ENCODE data around the gene KCNH6. TPM values are rescaled to one million over a fixed set of nuclear protein-coding genes. Genes with fewer than 3 reads are reported as not detected.
A peak's percentile ranks its signal among the peaks of the same experiment; 100 is the strongest.

KCNH6 gene
- total and polyA plus RNA-seq, 4 donors: 0.22 to 2.3 (median 1.5) TPM

- peaks cover 3% of the 10 kb centered on the region for H3K27me3 ChIP-seq (ENCODE audit: control insufficient read depth, insufficient read depth, low read length)
- H3K27ac ChIP-seq (ENCODE audit: low read depth, low read length): no peak overlapping the region
- H3K36me3 ChIP-seq (ENCODE audit: control insufficient read depth, insufficient read depth, low read length): no peaks in the 10 kb centered on the region
- H3K4me1 ChIP-seq (ENCODE audit: control insufficient read depth, insufficient read depth, low read length): peaks cover 10% of the 10 kb centered on the region
- DNase-seq (ENCODE audit: low read depth in 4 of 6, low spot score in 6 of 6): no peak
- H3K9me3 ChIP-seq (ENCODE audit: control insufficient read depth, insufficient read depth, low read length): no peaks in the 10 kb centered on the region
- no peak overlapping the region for H3K4me3 ChIP-seq (ENCODE audit: low read depth, low read length)
- WGBS (ENCODE audit: insufficient coverage): 84% methylated on average over 20 of the region's 20 CpGs
Measured at GRCh38 chr17:63533433-63534077, 10.4 kb downstream of the KCNH6 start.

GRCh38 chr17:63534078-63534570 is 11.0 kb downstream of the KCNH6 start:
- no peak overlapping the region for H3K27ac ChIP-seq (ENCODE audit: low read depth, low read length)
- peaks cover 6% of the 10 kb centered on the region for H3K27me3 ChIP-seq (ENCODE audit: control insufficient read depth, insufficient read depth, low read length)
- H3K36me3 ChIP-seq (ENCODE audit: control insufficient read depth, insufficient read depth, low read length): no peaks in the 10 kb centered on the region
- no peak for DNase-seq (ENCODE audit: low read depth in 4 of 6, low spot score in 6 of 6)
- 93% methylated on average over 15 of the region's 17 CpGs for WGBS (ENCODE audit: insufficient coverage)
- H3K4me3 ChIP-seq (ENCODE audit: low read depth, low read length): no peak overlapping the region
- H3K9me3 ChIP-seq (ENCODE audit: control insufficient read depth, insufficient read depth, low read length): no peaks in the 10 kb centered on the region
- H3K4me1 ChIP-seq (ENCODE audit: control insufficient read depth, insufficient read depth, low read length): peaks cover 12% of the 10 kb centered on the region

GRCh38 chr17:63534816-63535455 is 11.8 kb downstream of the KCNH6 start:
- Histone ChIP-seq H3K36me3 (ENCODE audit: control insufficient read depth, insufficient read depth, low read length) (no peaks in the 10 kb centered on the region), H3K4me1 (ENCODE audit: control insufficient read depth, insufficient read depth, low read length) (peaks cover 12% of the 10 kb centered on the region), H3K4me3 (ENCODE audit: low read depth, low read length) (no peak overlapping the region), H3K9me3 (ENCODE audit: control insufficient read depth, insufficient read depth, low read length) (no peaks in the 10 kb centered on the region), H3K27me3 (ENCODE audit: control insufficient read depth, insufficient read depth, low read length) (peaks cover 6% of the 10 kb centered on the region), H3K27ac (ENCODE audit: low read depth, low read length) (no peak overlapping the region)
- no peak for DNase-seq (ENCODE audit: low read depth in 4 of 6, low spot score in 6 of 6)
- WGBS (ENCODE audit: insufficient coverage): 90% methylated on average over 13 of the region's 13 CpGs

- DNase-seq (ENCODE audit: low read depth in 4 of 6, low spot score in 6 of 6): no peak
- H3K9me3 ChIP-seq (ENCODE audit: control insufficient read depth, insufficient read depth, low read length): no peaks in the 10 kb centered on the region
- peaks cover 6% of the 10 kb centered on the region for H3K27me3 ChIP-seq (ENCODE audit: control insufficient read depth, insufficient read depth, low read length)
- 98% methylated on average over 24 of the region's 24 CpGs for WGBS (ENCODE audit: insufficient coverage)
- no peak overlapping the region for H3K27ac ChIP-seq (ENCODE audit: low read depth, low read length)
- H3K4me1 ChIP-seq (ENCODE audit: control insufficient read depth, insufficient read depth, low read length): peaks cover 12% of the 10 kb centered on the region
- no peaks in the 10 kb centered on the region for H3K36me3 ChIP-seq (ENCODE audit: control insufficient read depth, insufficient read depth, low read length)
- no peak overlapping the region for H3K4me3 ChIP-seq (ENCODE audit: low read depth, low read length)
Measured at GRCh38 chr17:63535640-63536039, 12.5 kb downstream of the KCNH6 start.

- Histone ChIP-seq H3K4me1 (ENCODE audit: control insufficient read depth, insufficient read depth, low read length) (peaks cover 12% of the 10 kb centered on the region), H3K27ac (ENCODE audit: low read depth, low read length) (no peak overlapping the region), H3K9me3 (ENCODE audit: control insufficient read depth, insufficient read depth, low read length) (no peaks in the 10 kb centered on the region), H3K27me3 (ENCODE audit: control insufficient read depth, insufficient read depth, low read length) (peaks cover 6% of the 10 kb centered on the region), H3K4me3 (ENCODE audit: low read depth, low read length) (no peak overlapping the region), H3K36me3 (ENCODE audit: control insufficient read depth, insufficient read depth, low read length) (no peaks in the 10 kb centered on the region)
- no peak for DNase-seq (ENCODE audit: low read depth in 4 of 6, low spot score in 6 of 6)
- WGBS (ENCODE audit: insufficient coverage): 88% methylated on average over 4 of the region's 4 CpGs
Measured at GRCh38 chr17:63537001-63537400, 13.8 kb downstream of the KCNH6 start.

GRCh38 chr17:63537991-63538692 is 15.0 kb downstream of the KCNH6 start:
- DNase-seq (ENCODE audit: low read depth in 4 of 6, low spot score in 6 of 6): peak in 2 of 6 donors; percentile 24 to 62
- Histone ChIP-seq H3K4me1 (ENCODE audit: control insufficient read depth, insufficient read depth, low read length) (peaks cover 12% of the 10 kb centered on the region), H3K4me3 (ENCODE audit: low read depth, low read length) (no peak overlapping the region), H3K9me3 (ENCODE audit: control insufficient read depth, insufficient read depth, low read length) (no peaks in the 10 kb centered on the region), H3K36me3 (ENCODE audit: control insufficient read depth, insufficient read depth, low read length) (no peaks in the 10 kb centered on the region), H3K27ac (ENCODE audit: low read depth, low read length) (no peak overlapping the region), H3K27me3 (ENCODE audit: control insufficient read depth, insufficient read depth, low read length) (peaks cover 6% of the 10 kb centered on the region)
- WGBS (ENCODE audit: insufficient coverage): 4% methylated on average over 52 of the region's 62 CpGs

- H3K36me3 ChIP-seq (ENCODE audit: control insufficient read depth, insufficient read depth, low read length): no peaks in the 10 kb centered on the region
- 79% methylated on average over 8 of the region's 9 CpGs for WGBS (ENCODE audit: insufficient coverage)
- no peak for DNase-seq (ENCODE audit: low read depth in 4 of 6, low spot score in 6 of 6)
- H3K27me3 ChIP-seq (ENCODE audit: control insufficient read depth, insufficient read depth, low read length): peaks cover 6% of the 10 kb centered on the region
- H3K9me3 ChIP-seq (ENCODE audit: control insufficient read depth, insufficient read depth, low read length): no peaks in the 10 kb centered on the region
- H3K27ac ChIP-seq (ENCODE audit: low read depth, low read length): no peak overlapping the region
- H3K4me1 ChIP-seq (ENCODE audit: control insufficient read depth, insufficient read depth, low read length): peaks cover 12% of the 10 kb centered on the region
- no peak overlapping the region for H3K4me3 ChIP-seq (ENCODE audit: low read depth, low read length)
Measured at GRCh38 chr17:63538693-63539595, 15.8 kb downstream of the KCNH6 start.

GRCh38 chr17:63540590-63540989 is 17.4 kb downstream of the KCNH6 start:
- peaks cover 6% of the 10 kb centered on the region for H3K27me3 ChIP-seq (ENCODE audit: control insufficient read depth, insufficient read depth, low read length)
- no peaks in the 10 kb centered on the region for H3K36me3 ChIP-seq (ENCODE audit: control insufficient read depth, insufficient read depth, low read length)
- no peak overlapping the region for H3K4me3 ChIP-seq (ENCODE audit: low read depth, low read length)
- no peak overlapping the region for H3K27ac ChIP-seq (ENCODE audit: low read depth, low read length)
- WGBS (ENCODE audit: insufficient coverage): 41% methylated on average over 3 of the region's 4 CpGs
- H3K4me1 ChIP-seq (ENCODE audit: control insufficient read depth, insufficient read depth, low read length): peaks cover 12% of the 10 kb centered on the region
- no peak for DNase-seq (ENCODE audit: low read depth in 4 of 6, low spot score in 6 of 6)
- H3K9me3 ChIP-seq (ENCODE audit: control insufficient read depth, insufficient read depth, low read length): no peaks in the 10 kb centered on the region

GRCh38 chr17:63542218-63542545 is 19.0 kb downstream of the KCNH6 start:
- H3K4me3 ChIP-seq (ENCODE audit: low read depth, low read length): no peak overlapping the region
- no peak overlapping the region for H3K27ac ChIP-seq (ENCODE audit: low read depth, low read length)
- no peaks in the 10 kb centered on the region for H3K36me3 ChIP-seq (ENCODE audit: control insufficient read depth, insufficient read depth, low read length)
- peaks cover 6% of the 10 kb centered on the region for H3K27me3 ChIP-seq (ENCODE audit: control insufficient read depth, insufficient read depth, low read length)
- H3K4me1 ChIP-seq (ENCODE audit: control insufficient read depth, insufficient read depth, low read length): peaks cover 12% of the 10 kb centered on the region
- DNase-seq (ENCODE audit: low read depth in 4 of 6, low spot score in 6 of 6): no peak
- 97% methylated on average over 9 of the region's 9 CpGs for WGBS (ENCODE audit: insufficient coverage)
- no peaks in the 10 kb centered on the region for H3K9me3 ChIP-seq (ENCODE audit: control insufficient read depth, insufficient read depth, low read length)
